ENCODE data around the gene CSH1.
"Not testable (repeated sequence)": the region's sequence is repeated elsewhere in the genome, so short reads cannot be mapped to it uniquely, and the experiment has no call there.

CSH1 gene

GRCh38 chr17:63898899-63899798 is 2.8 kb upstream of the CSH1 start:
- not testable (repeated sequence) for DNase-seq

GRCh38 chr17:63894821-63895220 is 1.6 kb downstream of the CSH1 start:
- not testable (repeated sequence) for DNase-seq

- not testable (repeated sequence) for DNase-seq
These were observed 2.4 kb downstream of the CSH1 start for GRCh38 chr17:63894021-63894420.

GRCh38 chr17:63892316-63893037 is 3.9 kb downstream of the CSH1 start:
- not testable (repeated sequence) for DNase-seq

- DNase-seq: peak; percentile 25
These were observed 7.1 kb downstream of the CSH1 start for GRCh38 chr17:63889026-63889848.

GRCh38 chr17:63885119-63885518 is 11.3 kb downstream of the CSH1 start:
- not testable (repeated sequence) for DNase-seq

- DNase-seq: not testable (repeated sequence)
These were observed 13.7 kb downstream of the CSH1 start for GRCh38 chr17:63882626-63883126.

- DNase-seq: peak; percentile 46
These were observed 14.3 kb downstream of the CSH1 start, which contains the start of gene GH2 for GRCh38 chr17:63881935-63882601. Gene GH2, minus strand, starts transcription at chr17:63881944. Its CDS starts 143 bp downstream, at chr17:63881801.

- not testable (repeated sequence) for DNase-seq
These were observed 15.0 kb downstream of the CSH1 start for GRCh38 chr17:63881337-63881736.

- DNase-seq: no peak
These were observed 15.7 kb downstream of the CSH1 start for GRCh38 chr17:63880706-63881105.

- DNase-seq: not testable (repeated sequence)
These were observed 18.0 kb downstream of the CSH1 start for GRCh38 chr17:63878413-63878812.

- DNase-seq: not testable (repeated sequence)
These were observed 21.7 kb downstream of the CSH1 start for GRCh38 chr17:63874693-63875092.

- DNase-seq: not testable (repeated sequence)
These were observed 22.2 kb downstream of the CSH1 start for GRCh38 chr17:63874061-63874626.

GRCh38 chr17:63873577-63873976 is 22.8 kb downstream of the CSH1 start, which contains the start of gene CSH2:
Gene CSH2, minus strand, starts transcription at chr17:63873677. Its CDS starts 63 bp downstream, at chr17:63873614.
- not testable (repeated sequence) for DNase-seq

- not testable (repeated sequence) for DNase-seq
These were observed 24.6 kb downstream of the CSH1 start for GRCh38 chr17:63871646-63872365.

- peak; percentile 46 for DNase-seq
These were observed 26.1 kb downstream of the CSH1 start for GRCh38 chr17:63870292-63870665.

GRCh38 chr17:63869491-63870291 is 26.7 kb downstream of the CSH1 start:
- DNase-seq: peak; percentile 71

- not testable (repeated sequence) for DNase-seq
These were observed 29.7 kb downstream of the CSH1 start for GRCh38 chr17:63866625-63867024.

GRCh38 chr17:63859257-63859656 is 37.1 kb downstream of the CSH1 start:
- DNase-seq: no peak

GRCh38 chr17:63856425-63856824 is 39.9 kb downstream of the CSH1 start:
- not testable (repeated sequence) for DNase-seq

Measured in fibroblast of upper back skin (primary cell).